GM19372 (cell line): ENCODE measurements around the gene PPIL6.
"Not testable (repeated sequence)": the region's sequence is repeated elsewhere in the genome, so short reads cannot be mapped to it uniquely, and the experiment has no call there.

Experiments used
- ATAC-seq: cut with Tn5 transposase; IDR thresholded peaks from one replicate; pipeline ENCODE4 v1.9.1; 2021; ENCODE audit warnings: mild to moderate bottlenecking, low read depth, moderate library complexity; ENCODE audit not compliant: unreplicated experiment

Gene PPIL6

DNA sequence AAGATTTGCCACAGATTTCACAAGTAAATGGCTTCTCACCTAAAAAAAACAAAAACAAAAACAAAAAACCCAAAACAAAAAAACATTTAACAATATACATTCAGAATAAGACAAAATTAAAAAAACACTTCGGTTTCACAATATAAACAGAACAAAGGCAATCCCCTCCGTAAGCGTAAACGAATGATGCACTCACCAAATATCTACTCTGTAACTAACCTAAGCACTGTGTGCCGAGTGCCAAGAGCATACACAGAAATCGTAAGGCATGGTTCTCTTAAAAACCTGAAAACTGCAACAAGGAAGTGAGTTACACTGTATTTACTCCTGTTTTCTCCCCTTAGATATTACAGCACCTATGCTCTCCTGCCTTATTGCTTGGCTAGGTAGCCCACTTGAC is 27.3 kb upstream of the PPIL6 start:
- no peak for ATAC-seq

DNA sequence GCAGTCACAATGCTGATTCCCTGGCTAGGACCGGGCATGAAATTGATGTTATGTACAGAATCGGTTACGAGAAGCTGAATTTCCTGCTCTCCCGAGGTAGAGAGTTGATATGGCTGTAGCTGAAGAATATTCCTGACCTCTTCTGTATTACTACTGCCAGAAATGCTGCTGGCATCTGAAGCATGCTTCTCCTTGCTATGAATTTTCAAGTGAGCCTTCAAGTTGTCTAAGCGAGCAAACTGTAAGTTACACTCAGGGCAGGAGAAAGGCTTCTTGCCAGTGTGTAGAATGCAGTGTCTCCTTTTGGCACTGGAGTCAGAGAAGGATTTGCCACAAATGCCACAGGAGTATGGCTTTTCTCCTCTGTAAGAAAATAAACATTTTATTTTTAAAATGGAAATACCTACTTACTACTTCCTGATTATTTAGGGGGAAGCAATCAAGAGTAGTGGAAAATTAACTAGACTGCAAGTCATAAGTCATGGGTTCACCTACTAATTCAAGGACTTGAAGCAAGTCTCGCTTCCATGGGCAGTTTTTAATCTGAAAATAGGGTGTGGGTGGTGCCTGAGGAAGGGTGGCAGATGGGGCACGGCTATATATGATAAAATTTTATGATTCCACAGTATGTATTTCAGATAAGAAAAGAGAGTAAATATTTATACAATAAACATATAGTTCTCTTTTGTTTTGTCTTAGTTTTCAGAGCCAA is 25.9 kb upstream of the PPIL6 start:
- ATAC-seq = no peak

DNA sequence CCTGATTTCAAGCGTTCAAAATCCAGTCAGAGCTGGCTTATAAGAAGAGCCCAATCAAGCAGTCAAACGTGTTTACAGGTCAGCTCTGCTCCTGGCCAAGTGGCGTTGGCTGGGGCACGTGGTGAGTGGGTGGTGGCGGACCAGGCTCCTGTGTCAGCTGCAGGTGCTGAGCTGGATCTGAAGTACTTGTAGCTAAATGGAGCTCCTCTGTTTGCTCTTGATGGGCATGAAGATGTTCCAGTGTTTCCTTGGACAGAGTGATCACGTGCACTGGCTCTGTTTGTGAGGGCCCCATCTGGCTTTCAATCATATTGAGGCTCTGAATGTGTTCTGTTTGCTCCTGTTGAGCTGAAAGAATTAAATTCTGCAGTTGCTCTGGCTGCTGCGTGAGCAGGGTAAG is 25.3 kb upstream of the PPIL6 start:
- no peak for ATAC-seq

DNA sequence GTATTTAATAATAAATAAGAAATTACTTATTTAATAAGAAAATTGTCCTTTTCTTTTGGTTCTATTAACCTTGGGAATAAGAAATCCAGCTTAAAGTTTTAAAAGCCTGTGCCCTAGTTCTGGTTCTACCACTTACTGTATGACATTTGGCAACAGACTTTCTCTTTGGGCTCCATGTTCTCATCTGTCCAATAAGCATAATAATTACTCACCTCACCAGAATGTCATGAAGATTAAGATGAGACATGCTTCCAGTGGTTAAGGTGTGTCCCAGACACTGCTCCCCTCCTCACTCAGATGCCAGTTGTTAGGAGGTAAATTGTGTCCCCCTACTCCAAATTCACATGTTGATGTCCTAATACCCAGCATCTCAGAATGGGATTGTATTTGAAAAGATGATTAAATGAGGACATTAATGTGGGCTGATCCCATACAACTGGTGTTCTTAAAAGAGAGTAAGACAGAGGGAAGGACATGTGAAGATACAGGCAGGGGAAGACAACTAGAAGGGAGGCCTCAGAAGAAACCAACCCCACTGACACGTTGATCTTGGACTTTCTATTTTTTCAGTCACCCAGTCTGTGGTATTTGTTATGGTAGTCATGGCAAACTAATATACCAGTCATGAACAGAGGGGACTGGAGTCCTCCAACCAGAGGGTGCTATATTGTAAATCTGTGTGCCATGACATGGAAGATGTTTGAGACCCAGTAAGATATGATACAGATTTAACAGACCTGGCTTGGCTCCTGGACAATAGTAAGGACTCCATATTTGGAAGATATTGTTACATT is 21.5 kb upstream of the PPIL6 start:
- no peak for ATAC-seq

DNA sequence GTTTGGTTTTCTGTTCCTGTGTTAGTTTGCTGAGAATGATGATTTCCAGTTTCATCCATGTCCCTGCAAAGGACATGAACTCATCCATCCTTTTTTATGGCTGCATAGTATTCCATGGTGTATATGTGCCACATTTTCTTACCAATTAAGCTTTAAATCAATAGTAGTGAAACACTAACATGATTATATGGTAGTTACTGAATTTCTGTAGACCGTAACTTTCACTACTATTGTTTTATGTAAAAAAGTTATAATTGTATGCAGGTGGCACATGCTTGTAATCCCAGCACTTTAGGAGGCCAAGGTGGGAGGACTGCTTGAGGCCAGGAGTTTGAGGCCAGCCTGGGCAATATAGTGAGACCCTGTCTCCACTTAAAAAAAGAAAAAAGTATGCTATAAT is 20.8 kb upstream of the PPIL6 start:
- not testable (repeated sequence) for ATAC-seq

DNA sequence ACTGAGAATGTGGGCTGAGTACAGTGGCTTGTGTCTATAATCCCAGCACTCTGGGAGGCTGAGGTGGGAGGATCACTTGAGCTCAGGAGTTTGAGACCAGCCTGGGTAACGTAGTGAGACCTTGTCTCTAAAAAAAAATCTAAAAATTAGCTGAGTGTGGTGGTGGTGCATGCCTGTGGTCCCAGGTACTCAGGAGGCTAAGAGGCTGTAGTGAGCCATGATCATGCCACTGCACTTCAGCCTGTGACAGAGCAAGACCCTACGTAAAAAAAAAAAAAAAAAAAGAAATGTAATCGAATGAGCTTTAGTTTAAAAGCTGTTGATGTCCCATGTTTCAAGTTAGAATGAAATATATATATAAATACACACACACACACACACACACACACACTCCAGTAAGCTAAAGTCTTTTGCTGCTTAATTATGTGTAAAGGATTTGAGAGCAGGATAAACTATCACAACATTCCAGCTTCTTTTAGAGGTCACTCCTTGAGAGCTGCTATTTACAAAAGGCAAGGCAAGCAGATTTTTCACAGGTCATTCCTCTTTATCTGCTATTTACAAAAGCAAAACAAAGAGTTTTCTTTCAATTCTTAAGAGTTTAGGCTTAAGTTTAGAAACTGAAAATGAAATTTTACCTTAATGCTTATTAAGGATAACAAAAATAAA is 19.9 kb upstream of the PPIL6 start:
- ATAC-seq = no peak

DNA sequence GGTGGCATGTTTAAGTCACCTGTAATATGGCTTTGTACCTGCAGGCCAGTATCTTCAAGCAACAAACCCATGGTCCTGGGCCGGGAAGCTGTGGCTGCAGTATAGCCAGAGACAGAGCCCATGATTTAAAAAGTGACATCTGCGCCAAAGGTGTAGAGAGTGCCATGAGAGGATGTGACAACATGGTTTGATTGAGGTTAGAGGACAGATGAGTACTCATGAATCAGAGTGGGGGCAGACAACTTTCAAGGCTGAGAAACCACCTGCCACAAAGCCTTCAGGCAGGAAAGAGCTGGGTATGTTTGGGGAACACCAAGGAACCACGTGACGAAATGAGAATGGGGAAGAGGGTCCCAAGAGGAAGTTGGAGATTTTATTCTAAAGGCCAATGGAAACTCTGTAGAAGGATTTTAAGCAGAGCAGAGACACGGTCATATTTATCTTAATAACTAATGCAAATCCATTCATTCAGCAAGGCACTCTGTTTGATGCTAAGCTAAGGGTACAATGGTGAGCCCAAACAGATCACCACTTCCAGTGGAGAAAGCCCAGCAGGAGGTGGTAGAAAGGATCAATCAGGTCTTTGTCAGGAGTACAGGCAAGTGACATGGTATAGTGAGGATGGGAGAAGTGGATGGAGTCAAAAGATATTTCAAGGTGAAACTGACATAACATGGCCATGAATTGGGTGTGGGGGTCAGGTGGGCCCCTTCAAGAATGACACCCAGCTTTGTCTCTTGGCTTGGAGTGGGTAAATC is 18.5 kb upstream of the PPIL6 start:
- peak; percentile 27 for ATAC-seq

DNA sequence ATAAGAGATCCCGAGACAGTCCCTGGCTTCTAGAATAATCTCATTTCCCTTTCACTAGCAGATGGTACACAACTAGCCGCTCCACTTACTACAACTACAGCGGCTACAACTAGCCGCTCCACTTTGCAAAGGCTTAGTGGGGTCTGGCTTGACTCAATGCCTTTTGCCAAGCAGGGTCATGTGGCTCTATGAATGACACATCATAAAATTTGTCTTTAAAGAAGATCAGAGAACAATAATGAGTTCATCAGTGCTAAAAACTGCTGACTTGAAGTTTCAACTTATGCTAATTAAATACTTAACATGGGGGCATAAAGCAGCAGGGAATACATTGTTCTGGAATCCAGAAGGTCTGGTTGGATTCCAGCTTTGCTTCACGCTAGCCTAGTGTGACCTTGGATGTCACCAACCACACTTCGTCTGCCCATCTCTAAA is 17.2 kb upstream of the PPIL6 start:
- no peak for ATAC-seq

DNA sequence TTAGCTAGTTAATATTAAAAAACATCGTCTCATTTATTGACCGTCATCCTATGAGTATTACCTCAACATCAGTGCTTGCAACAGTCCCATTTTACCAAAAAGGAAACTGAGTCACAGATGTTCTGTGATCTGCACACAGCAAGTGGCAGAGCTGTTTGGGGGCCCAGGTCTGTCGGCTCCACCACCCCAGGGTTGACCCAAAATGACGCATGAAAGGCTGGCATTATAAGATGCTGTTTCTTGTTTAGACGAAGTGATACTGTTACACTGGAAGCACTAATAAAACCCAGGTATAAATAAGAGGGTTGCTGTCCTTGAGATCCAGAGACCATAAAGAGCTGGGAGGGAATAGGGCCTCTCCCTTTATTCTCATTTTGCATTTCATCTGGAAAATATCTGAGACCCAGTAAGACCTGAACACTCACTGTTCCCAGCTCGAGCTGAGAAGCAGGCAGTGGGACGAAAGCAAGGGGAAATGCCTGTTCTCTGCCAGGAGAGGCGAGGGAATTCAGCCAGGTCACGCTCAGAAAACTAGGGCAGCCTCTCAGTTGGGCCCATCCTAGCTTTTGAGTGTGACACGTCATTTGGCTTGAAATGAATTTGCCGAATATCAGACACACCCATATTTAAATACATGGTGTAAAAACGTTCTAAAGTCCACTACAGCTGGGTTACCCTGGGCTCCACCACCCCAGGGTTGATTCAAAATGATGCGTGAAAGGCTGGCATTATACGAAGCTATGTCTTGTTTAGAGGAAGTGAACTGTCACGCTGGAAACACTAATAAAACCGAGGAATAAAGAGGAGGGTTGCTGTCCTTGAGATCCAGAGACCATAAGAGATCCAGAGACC is 16.5 kb upstream of the PPIL6 start:
- no peak for ATAC-seq

DNA sequence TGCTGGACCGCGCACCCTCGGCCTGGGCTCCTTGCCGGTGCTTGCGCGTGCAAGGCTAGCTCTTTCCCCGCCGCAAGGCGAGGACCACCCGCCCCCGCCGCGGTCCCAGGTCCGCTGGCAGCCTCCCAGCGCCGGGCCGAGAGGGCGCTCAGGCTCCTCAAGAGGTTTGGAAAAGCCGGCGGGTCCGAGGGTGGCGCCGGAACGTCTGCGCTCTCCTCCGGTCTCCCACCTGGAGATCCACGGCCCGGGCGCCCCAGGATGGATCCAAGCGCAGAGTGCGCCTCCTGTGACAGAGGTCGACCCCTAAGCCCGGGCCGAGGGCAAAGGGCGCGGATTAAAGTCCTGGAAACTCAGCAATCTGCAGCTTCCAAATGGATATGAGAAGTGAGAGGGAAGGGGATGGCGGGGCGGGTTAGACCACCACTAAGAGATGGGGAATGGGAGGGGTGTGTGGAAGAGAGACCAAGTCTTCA is 15.7 kb upstream of the PPIL6 start:
- ATAC-seq = no peak

DNA sequence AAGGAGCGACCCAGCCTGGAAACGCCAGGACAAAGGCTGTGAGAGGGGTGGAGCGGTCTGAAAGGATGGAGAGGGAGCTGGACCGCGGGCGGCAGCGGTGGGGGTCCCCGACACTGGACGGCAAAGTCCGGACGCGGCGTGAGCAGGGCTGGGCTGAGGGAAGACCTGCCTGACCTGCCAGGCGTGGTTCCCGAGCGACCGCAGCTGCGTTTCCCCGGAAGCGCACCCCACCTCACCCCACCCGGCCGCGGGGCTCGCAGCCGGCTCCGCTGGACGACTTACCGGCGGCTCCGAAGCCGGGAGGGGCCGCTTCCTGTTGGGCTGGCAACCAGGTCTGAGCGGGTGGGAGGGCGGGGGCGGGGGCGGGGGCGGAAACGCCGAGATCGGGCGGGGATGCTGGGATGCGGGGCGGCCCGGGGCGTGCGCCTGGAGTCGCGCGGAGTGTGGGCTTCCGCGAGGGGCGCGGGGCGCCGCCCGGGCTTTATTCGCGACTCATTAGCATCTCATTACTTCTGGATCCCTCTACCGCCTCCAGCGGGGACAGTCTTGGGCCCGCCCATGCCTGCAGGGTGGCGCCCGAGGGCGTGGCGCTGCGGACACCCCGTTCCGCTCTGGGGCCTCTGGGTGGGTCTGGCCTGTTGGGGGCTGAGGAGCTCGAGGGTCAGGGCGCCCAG is 15.1 kb upstream of the PPIL6 start, which contains the start of gene MICAL1:
Gene MICAL1 (minus strand): TSS at position 336 of the 674 bp plus-strand sequence. CDS start 1,576 bp downstream, outside the sequence.
- peak; percentile 50 for ATAC-seq

DNA sequence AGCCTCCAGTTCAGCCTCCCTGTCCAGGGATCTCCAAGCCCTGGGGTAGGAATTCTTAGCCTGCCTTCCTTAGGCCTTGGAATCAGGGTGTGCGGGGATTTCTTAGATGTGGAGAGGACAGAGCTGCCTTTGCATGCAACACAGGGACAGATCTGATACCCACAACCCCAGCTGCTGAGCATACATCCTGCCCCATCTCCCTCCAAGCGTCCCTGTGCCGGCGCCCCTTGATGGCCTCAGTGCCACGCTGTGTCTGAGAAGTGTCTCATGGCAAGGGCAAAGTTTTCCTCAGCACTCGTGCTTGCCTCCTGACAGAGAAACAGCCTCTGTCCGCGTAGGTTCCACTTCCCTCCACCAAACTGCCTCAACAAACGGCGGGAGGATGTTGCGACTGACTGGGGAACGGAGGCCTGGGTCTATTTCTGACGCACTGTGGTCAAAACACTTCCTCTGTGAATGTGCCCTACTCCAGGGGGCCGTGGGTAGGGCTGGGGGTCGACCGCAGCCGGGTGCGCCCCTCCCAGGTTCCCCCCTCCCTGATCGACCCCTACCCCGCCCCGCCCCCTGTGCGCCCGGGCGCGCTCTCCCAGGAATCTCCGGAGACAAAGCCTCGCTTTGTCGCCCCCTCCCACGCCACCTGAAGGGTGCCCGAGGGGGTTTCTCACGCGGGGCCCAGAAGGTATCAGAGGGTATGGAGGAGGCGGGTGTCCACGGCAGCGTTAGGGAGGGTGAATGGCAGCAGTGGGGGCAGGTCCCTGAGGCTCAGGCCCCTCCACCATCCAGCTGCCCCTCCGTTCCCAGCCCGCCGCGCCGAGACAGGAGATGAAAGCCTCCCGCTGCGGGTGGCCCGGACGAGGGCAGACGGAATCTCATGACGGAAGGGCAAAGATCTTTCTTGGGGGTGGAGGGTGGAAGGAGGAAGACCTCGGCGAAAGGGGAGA is 14.3 kb upstream of the PPIL6 start:
- peak; percentile 31 for ATAC-seq

DNA sequence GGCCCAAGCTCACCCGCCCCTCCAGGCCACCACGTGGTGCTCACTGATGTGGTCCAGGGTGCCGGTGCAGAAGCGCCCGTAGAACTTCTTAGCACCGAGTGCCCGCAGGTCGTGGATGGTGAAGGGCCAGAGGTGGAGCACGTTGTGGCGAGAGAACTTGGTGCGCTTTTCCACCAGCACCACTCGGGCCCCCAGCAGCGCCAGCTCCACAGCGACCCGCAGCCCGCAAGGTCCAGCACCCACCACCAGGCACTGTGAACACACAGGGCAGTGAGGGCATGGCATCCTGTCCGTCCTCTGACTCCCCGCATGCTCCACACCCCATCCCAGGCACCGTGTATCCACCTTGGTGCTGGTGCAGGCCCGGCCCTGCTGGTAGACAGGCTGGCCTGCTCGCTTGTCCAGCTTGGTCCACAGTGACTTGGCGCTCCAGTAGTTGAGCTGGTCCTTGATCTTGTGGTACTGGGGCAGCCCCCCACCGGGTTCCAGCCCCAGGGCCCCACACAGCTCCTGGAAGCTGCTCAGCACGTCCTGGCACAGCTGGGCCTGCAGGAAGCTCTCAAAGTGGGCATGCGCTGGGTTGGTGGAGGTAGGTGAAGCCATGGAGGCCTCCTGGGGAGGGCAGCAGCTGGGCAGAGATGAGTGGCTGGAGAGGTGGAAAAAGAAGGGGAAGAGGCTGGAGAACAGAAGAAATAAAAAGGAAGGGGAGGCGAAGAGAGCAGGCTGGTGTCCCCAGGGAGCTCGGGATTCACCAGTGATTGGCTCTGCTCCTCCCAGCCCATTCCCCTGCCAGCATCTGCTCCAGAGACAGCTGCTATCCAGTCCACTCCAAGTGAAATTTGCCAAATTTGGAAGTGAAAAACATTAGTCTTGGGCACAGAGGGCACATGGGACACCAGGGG is 13.4 kb upstream of the PPIL6 start:
- no peak for ATAC-seq

DNA sequence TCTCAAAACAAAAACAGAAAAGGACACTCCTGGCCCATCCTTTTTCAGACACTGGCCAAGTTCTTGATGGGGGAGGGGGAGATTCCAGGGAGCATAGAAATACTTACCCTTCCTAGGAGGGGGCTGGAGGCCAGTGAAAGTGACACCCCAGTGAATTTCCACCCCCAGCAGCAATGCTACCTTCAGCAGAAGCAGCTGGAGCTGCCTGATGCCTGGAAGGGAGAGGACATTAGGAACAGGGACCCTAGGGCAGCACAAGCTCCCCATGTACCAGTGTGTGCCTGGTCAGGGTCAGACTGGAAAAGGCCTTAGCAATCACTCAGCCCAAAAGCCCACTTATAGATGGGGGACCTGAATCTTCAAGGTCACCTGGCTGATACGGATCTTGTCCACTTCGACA is 12.7 kb upstream of the PPIL6 start:
- ATAC-seq = no peak

DNA sequence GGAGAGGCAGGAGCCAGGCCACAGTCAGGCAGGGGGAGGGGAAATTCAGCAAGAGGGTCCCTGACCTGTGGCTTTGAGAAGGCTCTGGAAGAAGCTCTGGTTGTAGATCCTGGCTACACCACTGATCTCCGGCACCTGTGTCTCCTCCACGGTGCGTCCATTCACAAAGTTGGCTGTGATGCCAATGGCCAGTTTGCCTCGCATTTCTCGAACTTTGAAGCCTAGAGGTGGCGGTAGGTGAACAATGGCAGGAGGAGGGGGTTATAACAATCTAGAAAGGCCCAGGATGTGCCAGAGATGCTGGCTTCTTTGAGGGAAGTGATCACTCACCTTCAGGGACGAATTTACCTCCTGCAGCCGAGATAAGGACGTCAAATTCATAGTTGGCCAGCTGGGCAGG is 11.8 kb upstream of the PPIL6 start:
- no peak for ATAC-seq

DNA sequence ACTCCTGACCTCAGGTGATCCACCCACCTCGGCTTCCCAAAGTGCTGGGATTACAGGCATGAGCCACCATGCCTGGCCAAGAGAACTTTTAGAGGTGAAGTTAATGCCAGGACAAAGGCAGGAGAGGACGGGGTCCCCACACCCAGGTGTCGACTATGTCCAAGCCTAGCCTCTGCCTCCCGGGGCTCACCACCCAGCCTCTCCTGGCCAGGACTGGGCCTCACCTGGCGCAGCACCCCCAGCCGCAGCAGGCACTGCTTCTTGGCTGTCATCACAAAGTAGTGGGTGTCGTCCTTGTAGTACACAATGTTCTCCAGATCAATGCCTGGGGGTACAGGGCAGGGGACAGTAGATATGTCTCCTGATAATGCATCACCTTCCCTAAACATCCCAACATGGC is 10.9 kb upstream of the PPIL6 start:
- ATAC-seq = no peak

DNA sequence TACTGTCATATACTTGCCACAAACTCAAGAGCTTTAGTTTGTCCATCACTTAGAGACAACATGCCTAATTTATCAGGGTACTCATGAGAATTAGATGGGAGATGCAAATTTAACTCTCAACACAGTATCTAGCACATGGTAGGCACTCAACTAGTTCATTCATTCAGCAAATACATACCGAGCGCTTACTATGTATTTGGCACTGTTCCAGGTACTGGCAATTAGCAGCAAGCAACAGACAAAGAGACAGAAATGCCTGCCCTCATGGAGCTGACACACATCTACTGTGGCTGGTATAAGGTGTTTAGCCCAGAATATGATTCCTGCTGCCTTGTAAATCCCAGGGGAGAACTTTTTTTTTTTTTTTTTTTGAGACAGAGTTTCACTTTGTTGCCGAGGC is 10.4 kb upstream of the PPIL6 start:
- ATAC-seq = no peak
